PFSK-1 (cell line): ENCODE measurements around the gene KLHDC8A.

Experiments used
- FOXP2 ChIP-seq: optimal IDR thresholded peaks from 2 replicates; pipeline ENCODE3; 2011; ENCODE audit warnings: borderline replicate concordance, control low read depth, inconsistent platforms; ENCODE audit not compliant: insufficient read depth; ENCODE audit errors: extremely low read length, extremely low read depth
- POLR2AphosphoS5 ChIP-seq: IDR thresholded peaks from 2 replicates; pipeline ENCODE4 v1.6.1; 2012; ENCODE audit warnings: low read depth, mild to moderate bottlenecking, control low read depth, low read length, moderate library complexity
- SIN3A ChIP-seq: IDR thresholded peaks from 2 replicates; pipeline ENCODE4 v1.6.1; 2012; ENCODE audit warnings: mild to moderate bottlenecking, low read length, moderate library complexity, borderline replicate concordance; ENCODE audit not compliant: insufficient read depth
- TAF1 ChIP-seq: IDR thresholded peaks from 2 replicates; pipeline ENCODE4 v1.6.1; 2012; ENCODE audit warnings: low read length, control low read depth, borderline replicate concordance; ENCODE audit not compliant: insufficient read depth
- TF ChIP-seq, protein P1 (sequence below), 2 experiments: IDR thresholded peaks; 2 replicates each; pipeline versions ENCODE4 v1.6.1 to v1.8.0; 2011 to 2012; ENCODE audit warnings: low read depth in 2 of 2, low read length in 2 of 2, control low read depth in 1 of 2, inconsistent platforms in 1 of 2, mild to moderate bottlenecking in 1 of 2, moderate library complexity in 1 of 2; ENCODE audit not compliant: insufficient read depth in 1 of 2

KLHDC8A gene

DNA sequence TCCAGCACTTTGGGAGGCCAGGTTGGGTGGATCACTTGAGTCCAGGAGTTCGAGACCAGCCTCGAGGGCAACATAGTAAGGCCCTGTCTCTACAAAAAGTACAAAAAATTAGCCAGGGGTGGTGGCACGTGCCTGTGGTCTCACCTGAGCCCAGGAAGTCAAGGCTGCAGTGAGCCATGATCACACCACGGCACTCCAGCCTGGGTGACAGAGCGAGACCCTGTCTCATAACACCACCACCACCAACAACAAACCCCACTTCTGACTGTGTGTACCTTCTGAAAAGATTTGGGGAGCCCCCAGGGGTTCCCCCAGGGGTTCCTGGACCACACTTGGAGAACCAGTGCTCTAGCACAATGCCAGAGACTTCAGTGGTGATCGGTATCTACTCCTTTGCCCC is 65.1 kb downstream of the KLHDC8A start:
- TF ChIP-seq, protein P1, sequence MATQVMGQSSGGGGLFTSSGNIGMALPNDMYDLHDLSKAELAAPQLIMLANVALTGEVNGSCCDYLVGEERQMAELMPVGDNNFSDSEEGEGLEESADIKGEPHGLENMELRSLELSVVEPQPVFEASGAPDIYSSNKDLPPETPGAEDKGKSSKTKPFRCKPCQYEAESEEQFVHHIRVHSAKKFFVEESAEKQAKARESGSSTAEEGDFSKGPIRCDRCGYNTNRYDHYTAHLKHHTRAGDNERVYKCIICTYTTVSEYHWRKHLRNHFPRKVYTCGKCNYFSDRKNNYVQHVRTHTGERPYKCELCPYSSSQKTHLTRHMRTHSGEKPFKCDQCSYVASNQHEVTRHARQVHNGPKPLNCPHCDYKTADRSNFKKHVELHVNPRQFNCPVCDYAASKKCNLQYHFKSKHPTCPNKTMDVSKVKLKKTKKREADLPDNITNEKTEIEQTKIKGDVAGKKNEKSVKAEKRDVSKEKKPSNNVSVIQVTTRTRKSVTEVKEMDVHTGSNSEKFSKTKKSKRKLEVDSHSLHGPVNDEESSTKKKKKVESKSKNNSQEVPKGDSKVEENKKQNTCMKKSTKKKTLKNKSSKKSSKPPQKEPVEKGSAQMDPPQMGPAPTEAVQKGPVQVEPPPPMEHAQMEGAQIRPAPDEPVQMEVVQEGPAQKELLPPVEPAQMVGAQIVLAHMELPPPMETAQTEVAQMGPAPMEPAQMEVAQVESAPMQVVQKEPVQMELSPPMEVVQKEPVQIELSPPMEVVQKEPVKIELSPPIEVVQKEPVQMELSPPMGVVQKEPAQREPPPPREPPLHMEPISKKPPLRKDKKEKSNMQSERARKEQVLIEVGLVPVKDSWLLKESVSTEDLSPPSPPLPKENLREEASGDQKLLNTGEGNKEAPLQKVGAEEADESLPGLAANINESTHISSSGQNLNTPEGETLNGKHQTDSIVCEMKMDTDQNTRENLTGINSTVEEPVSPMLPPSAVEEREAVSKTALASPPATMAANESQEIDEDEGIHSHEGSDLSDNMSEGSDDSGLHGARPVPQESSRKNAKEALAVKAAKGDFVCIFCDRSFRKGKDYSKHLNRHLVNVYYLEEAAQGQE (IDR thresholded peaks at IDR 0.05; ENCODE audit: insufficient read depth in 1 of 2, low read depth in 2 of 2, low read length in 2 of 2): no peak
- TF ChIP-seq POLR2AphosphoS5: no peak
- no peak for TF ChIP-seq FOXP2

GRCh38 chr1:205287767-205288559 is 68.8 kb downstream of the KLHDC8A start:
- no peak for TF ChIP-seq SIN3A
- TF ChIP-seq, protein P1 (IDR thresholded peaks at IDR 0.05; ENCODE audit: insufficient read depth in 1 of 2, low read depth in 2 of 2, low read length in 2 of 2): 0 out of 4 replicates have a peak, but pooled peaks of 1 of the 2 experiments have one; percentile 16

- no peak for TF ChIP-seq POLR2AphosphoS5
- TF ChIP-seq TAF1: no peak
- TF ChIP-seq FOXP2: no peak
- TF ChIP-seq, protein P1 (IDR thresholded peaks at IDR 0.05; ENCODE audit: insufficient read depth in 1 of 2, low read depth in 2 of 2, low read length in 2 of 2): no peak
- no peak for TF ChIP-seq SIN3A
Measured at GRCh38 chr1:205287076-205287475, 69.6 kb downstream of the KLHDC8A start.

DNA sequence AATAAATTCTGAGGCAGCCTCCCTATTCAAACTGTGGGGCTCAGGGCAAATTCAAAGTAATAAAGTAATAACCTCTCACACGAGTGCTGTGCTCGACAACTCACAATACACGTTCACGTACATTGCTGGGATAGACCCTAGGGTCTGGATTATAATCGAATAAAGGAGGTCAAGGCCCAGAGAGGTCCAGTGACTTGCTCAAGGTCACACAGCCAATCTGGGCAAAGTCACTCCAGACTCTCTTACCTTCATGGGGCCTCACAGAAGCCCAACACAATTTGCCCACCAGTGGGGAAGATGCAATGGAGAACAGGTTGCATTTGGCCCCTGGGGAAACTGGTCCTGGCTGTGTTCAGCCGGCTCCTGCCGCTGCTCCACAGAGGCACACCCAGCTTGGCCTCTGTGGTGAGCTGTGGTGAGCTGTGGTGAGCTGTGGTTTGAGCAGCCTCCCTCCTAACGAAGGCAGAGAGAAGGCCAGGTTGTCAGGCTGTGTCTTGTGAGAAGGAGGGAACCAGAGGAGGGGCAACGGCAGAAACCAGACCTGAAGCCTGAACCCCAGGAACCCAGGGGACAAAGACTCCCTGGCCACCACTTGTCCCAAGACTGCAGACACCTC is 70.3 kb downstream of the KLHDC8A start:
- TF ChIP-seq, protein P1 (IDR thresholded peaks at IDR 0.05; ENCODE audit: insufficient read depth in 1 of 2, low read depth in 2 of 2, low read length in 2 of 2): no peak
- no peak for TF ChIP-seq FOXP2
- TF ChIP-seq POLR2AphosphoS5: no peak
- no peak for TF ChIP-seq SIN3A
- no peak for TF ChIP-seq TAF1
